Right lobe of liver (tissue), 4 donors: ENCODE measurements around the gene CABCOCO1.

ENCODE experiments used
- POLR2A ChIP-seq: fragments of 450-650 bp; IDR thresholded peaks from one replicate; pipeline ENCODE4 v1.6.1; 2017; ENCODE audit warnings: antibody characterized with exemption, mild to moderate bottlenecking
- TF ChIP-seq, protein P1 (sequence below), 4 donors: fragments of 200-600 bp in 3 of 4; fragments of 450-650 bp in 1 of 4; IDR thresholded peaks; one replicate each; pipeline versions ENCODE4 v1.5.1 to v1.8.0; 2016 to 2022; ENCODE audit warnings: antibody characterized with exemption in 4 of 4, mild to moderate bottlenecking in 2 of 4
- donor health status: DM: no; HTN: no; CAD: no.
- donor health status: DM: no; HTN: no; CAD: no.
- donor health status: DM: no; HTN: yes; CAD: no.

DNA sequence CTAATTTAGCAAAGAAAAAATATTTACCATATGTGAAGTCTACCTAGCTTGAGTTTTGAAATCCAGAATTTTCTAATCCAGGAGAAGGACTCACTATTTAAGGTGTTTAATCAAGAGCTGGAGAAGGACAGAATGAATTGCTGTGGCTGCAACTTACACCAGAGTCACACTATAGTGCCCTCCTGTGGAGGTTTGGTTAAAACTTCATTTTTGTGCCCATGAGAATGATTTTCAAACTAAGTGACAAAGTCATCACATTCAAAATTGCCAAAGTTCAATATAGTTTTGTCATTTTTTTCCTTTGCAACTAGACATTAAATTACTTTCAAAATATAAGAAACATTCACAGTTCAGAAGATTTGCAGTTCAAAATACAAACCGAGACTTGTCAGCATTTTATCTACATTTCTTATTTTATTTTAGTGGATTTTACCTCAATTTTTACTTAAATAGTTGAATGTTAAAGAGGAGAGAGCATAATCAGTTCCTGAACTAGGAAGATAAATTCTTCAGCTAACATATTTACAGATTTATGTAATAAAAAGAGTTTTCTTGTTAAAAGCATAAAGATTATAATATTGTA, 70.7 kb downstream of the CABCOCO1 start:
- TF ChIP-seq, protein P1, sequence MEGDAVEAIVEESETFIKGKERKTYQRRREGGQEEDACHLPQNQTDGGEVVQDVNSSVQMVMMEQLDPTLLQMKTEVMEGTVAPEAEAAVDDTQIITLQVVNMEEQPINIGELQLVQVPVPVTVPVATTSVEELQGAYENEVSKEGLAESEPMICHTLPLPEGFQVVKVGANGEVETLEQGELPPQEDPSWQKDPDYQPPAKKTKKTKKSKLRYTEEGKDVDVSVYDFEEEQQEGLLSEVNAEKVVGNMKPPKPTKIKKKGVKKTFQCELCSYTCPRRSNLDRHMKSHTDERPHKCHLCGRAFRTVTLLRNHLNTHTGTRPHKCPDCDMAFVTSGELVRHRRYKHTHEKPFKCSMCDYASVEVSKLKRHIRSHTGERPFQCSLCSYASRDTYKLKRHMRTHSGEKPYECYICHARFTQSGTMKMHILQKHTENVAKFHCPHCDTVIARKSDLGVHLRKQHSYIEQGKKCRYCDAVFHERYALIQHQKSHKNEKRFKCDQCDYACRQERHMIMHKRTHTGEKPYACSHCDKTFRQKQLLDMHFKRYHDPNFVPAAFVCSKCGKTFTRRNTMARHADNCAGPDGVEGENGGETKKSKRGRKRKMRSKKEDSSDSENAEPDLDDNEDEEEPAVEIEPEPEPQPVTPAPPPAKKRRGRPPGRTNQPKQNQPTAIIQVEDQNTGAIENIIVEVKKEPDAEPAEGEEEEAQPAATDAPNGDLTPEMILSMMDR (IDR thresholded peaks at IDR 0.05), result peak; percentile 37 to 59 (median 59)
- no peak for TF ChIP-seq POLR2A
